ENCODE measurements around the gene NR1I3.

- TF ChIP-seq, protein P1, sequence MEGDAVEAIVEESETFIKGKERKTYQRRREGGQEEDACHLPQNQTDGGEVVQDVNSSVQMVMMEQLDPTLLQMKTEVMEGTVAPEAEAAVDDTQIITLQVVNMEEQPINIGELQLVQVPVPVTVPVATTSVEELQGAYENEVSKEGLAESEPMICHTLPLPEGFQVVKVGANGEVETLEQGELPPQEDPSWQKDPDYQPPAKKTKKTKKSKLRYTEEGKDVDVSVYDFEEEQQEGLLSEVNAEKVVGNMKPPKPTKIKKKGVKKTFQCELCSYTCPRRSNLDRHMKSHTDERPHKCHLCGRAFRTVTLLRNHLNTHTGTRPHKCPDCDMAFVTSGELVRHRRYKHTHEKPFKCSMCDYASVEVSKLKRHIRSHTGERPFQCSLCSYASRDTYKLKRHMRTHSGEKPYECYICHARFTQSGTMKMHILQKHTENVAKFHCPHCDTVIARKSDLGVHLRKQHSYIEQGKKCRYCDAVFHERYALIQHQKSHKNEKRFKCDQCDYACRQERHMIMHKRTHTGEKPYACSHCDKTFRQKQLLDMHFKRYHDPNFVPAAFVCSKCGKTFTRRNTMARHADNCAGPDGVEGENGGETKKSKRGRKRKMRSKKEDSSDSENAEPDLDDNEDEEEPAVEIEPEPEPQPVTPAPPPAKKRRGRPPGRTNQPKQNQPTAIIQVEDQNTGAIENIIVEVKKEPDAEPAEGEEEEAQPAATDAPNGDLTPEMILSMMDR (IDR thresholded peaks at IDR 0.05), result no peak
- TF ChIP-seq POLR2AphosphoS5 (IDR thresholded peaks at IDR 0.05), result peak; percentile 41
- TF ChIP-seq POLR2A (IDR thresholded peaks at IDR 0.05), result no peak
Observed at GRCh38 chr1:161216945-161217712, 20.9 kb downstream of the NR1I3 start.

Measured in gastroesophageal sphincter (tissue), 3 donors.